Ascending aorta (tissue), 2 donors: ENCODE data around the gene RUBCN. TPM values are rescaled to one million over a fixed set of nuclear protein-coding genes. Genes with fewer than 3 reads are reported as not detected.
"Not testable (repeated sequence)": the region's sequence is repeated elsewhere in the genome, so short reads cannot be mapped to it uniquely, and the experiment has no call there.

Source experiments
- DNase-seq, 2 donors: peaks; one replicate each; pipeline ENCODE4 v3.0.0-alpha.2; 2019; ENCODE audit warnings: low spot score in 2 of 2
- H3K27ac ChIP-seq, 2 donors: fragments of 200-600 bp; sonication (generic); one replicate each; pipeline ENCODE4 v1.5.1; 2016 to 2017; ENCODE audit warnings: mild to moderate bottlenecking in 1 of 2
- H3K27me3 ChIP-seq: fragments of 200-600 bp; sonication (generic); one replicate; pipeline ENCODE4 v1.5.1; 2017
- H3K36me3 ChIP-seq, 2 donors: fragments of 200-600 bp; sonication (generic); one replicate each; pipeline ENCODE4 v1.5.1; 2016
- H3K4me1 ChIP-seq, 2 donors: fragments of 200-600 bp; sonication (generic); one replicate each; pipeline ENCODE4 v1.5.1; 2016 to 2017; ENCODE audit warnings: mild to moderate bottlenecking in 1 of 2
- H3K4me3 ChIP-seq, 2 donors: fragments of 200-600 bp; sonication (generic); one replicate each; pipeline ENCODE4 v1.5.1; 2016 to 2017; ENCODE audit warnings: mild to moderate bottlenecking in 1 of 2
- H3K9me3 ChIP-seq, 2 donors: fragments of 200-600 bp; sonication (generic); one replicate each; pipeline ENCODE4 v1.5.1; 2016
- CTCF ChIP-seq, 3 experiments: fragments of 200-600 bp in 2 of 3; fragments of 450-650 bp in 1 of 3; sonication (generic) in 2 of 3; IDR thresholded peaks; one replicate each; pipeline ENCODE4 v1.5.1; 2016 to 2019; ENCODE audit warnings: antibody characterized with exemption in 3 of 3, mild to moderate bottlenecking in 1 of 3, moderate library complexity in 1 of 3
- intact Hi-C: fragments of 100-400 bp; cut with DNase I; formaldehyde crosslinking; loops from one replicate; pipeline ENCODE4 v1.15.1; 2023
- total RNA-seq: library from RNA; depleted of rRNA; stranded (reverse); fragments of >200 nt; gene quantifications from one replicate; pipeline ENCODE4 v1.1.0, GENCODE V29; 2016

Gene RUBCN
- total RNA-seq, 1 donor from 2014 or later: 27.4 TPM

- TF ChIP-seq CTCF (IDR thresholded peaks at IDR 0.05): no peak
- no peaks in the 10 kb centered on the region for H3K4me1 ChIP-seq
- H3K4me3 ChIP-seq: no peak overlapping the region
- H3K27ac ChIP-seq: no peak overlapping the region
- H3K27me3 ChIP-seq: no peaks in the 10 kb centered on the region
- no peak for DNase-seq
- H3K9me3 ChIP-seq: no peaks in the 10 kb centered on the region
- peaks cover 44 to 57% of the 10 kb centered on the region in 2 donors for H3K36me3 ChIP-seq
- intact Hi-C loops: no loop called here
Measured at GRCh38 chr3:197674741-197675562, 61.8 kb downstream of the RUBCN start.

GRCh38 chr3:197673170-197673569 lies 63.5 kb downstream of the RUBCN start:
- H3K36me3 ChIP-seq: peaks cover 44 to 50% of the 10 kb centered on the region in 2 donors
- H3K9me3 ChIP-seq: no peaks in the 10 kb centered on the region
- H3K27me3 ChIP-seq: no peaks in the 10 kb centered on the region
- H3K27ac ChIP-seq: no peak overlapping the region
- no peak for TF ChIP-seq CTCF (IDR thresholded peaks at IDR 0.05)
- peak in 1 of 2 donors; percentile 30 for DNase-seq
- intact Hi-C loops: no loop called here
- H3K4me1 ChIP-seq: no peaks in the 10 kb centered on the region
- H3K4me3 ChIP-seq: no peak overlapping the region

GRCh38 chr3:197670361-197670760 lies 66.3 kb downstream of the RUBCN start:
- TF ChIP-seq CTCF (IDR thresholded peaks at IDR 0.05): no peak
- DNase-seq: no peak
- intact Hi-C loops: no loop called here
- no peaks in the 10 kb centered on the region for H3K9me3 ChIP-seq
- no peak overlapping the region for H3K4me3 ChIP-seq
- H3K4me1 ChIP-seq: no peaks in the 10 kb centered on the region
- H3K27ac ChIP-seq: no peak overlapping the region
- no peaks in the 10 kb centered on the region for H3K27me3 ChIP-seq
- peaks cover 27 to 29% of the 10 kb centered on the region in 2 donors for H3K36me3 ChIP-seq

- H3K4me3 ChIP-seq: no peak overlapping the region
- H3K36me3 ChIP-seq: peaks cover 3 to 6% of the 10 kb centered on the region in 2 donors
- H3K27me3 ChIP-seq: no peaks in the 10 kb centered on the region
- intact Hi-C loops: no loop called here
- H3K9me3 ChIP-seq: no peaks in the 10 kb centered on the region
- no peak overlapping the region for H3K27ac ChIP-seq
- no peaks in the 10 kb centered on the region for H3K4me1 ChIP-seq
- TF ChIP-seq CTCF (IDR thresholded peaks at IDR 0.05): no peak
- no peak for DNase-seq
Measured at GRCh38 chr3:197667968-197668367, 68.7 kb downstream of the RUBCN start.

- peak in 1 of 2 donors; percentile 39 for DNase-seq
- H3K4me1 ChIP-seq, H3K27me3 ChIP-seq, H3K27ac ChIP-seq, H3K36me3 ChIP-seq, intact Hi-C loops, H3K9me3 ChIP-seq, H3K4me3 ChIP-seq: not testable (repeated sequence)
Measured at GRCh38 chr3:197667293-197667692, 69.4 kb downstream of the RUBCN start.

GRCh38 chr3:197666221-197666842 lies 70.4 kb downstream of the RUBCN start:
- H3K9me3 ChIP-seq, H3K4me1 ChIP-seq, intact Hi-C loops, H3K36me3 ChIP-seq, H3K27ac ChIP-seq, H3K4me3 ChIP-seq, H3K27me3 ChIP-seq: not testable (repeated sequence)
- peak in 1 of 2 donors; percentile 47 for DNase-seq

GRCh38 chr3:197665549-197665948 lies 71.2 kb downstream of the RUBCN start:
- H3K4me3 ChIP-seq, H3K36me3 ChIP-seq, intact Hi-C loops, H3K27ac ChIP-seq, DNase-seq, H3K27me3 ChIP-seq, H3K4me1 ChIP-seq, H3K9me3 ChIP-seq: not testable (repeated sequence)

GRCh38 chr3:197665142-197665491 lies 71.6 kb downstream of the RUBCN start:
- intact Hi-C loops, H3K9me3 ChIP-seq, H3K4me1 ChIP-seq, H3K27me3 ChIP-seq, DNase-seq, H3K27ac ChIP-seq, H3K36me3 ChIP-seq: not testable (repeated sequence)
- H3K4me3 ChIP-seq: peak overlapping the region; percentile 48 to 58

- H3K4me3 ChIP-seq: peak overlapping the region; percentile 48 to 58
- H3K4me1 ChIP-seq, H3K27me3 ChIP-seq, H3K9me3 ChIP-seq, intact Hi-C loops, H3K36me3 ChIP-seq, H3K27ac ChIP-seq: not testable (repeated sequence)
- DNase-seq: peak in 1 of 2 donors; percentile 57
Measured at GRCh38 chr3:197664414-197665141, 72.1 kb downstream of the RUBCN start.
